HepG2 (cell line): Measurements from ENCODE around the gene SLC19A1. TPM values are rescaled to one million over a fixed set of nuclear protein-coding genes. Genes with fewer than 3 reads are reported as not detected.

ENCODE experiments used
- E2F1 ChIP-seq: sonication (generic); formaldehyde crosslinking; IDR thresholded peaks from 2 replicates; pipeline ENCODE4 v1.5.0; 2020; ENCODE audit warnings: missing genetic modification reagents
- HNRNPLL ChIP-seq: fragments of 200-400 bp; formaldehyde crosslinking; IDR thresholded peaks from 2 replicates; pipeline ENCODE4 v1.6.1; 2017; ENCODE audit warnings: mild to moderate bottlenecking, low read depth, low read length; ENCODE audit not compliant: poor library complexity, severe bottlenecking
- NCOA5 ChIP-seq: sonication (generic); formaldehyde crosslinking; IDR thresholded peaks from 2 replicates; pipeline ENCODE4 v1.4.0; 2020; ENCODE audit warnings: missing genetic modification reagents
- POLR2A ChIP-seq, 2 experiments: IDR thresholded peaks; 2 replicates each; pipeline ENCODE4 v1.6.1; 2011; ENCODE audit warnings: low read depth in 2 of 2, low read length in 2 of 2, mild to moderate bottlenecking in 1 of 2, moderate library complexity in 1 of 2; ENCODE audit not compliant: insufficient read depth in 1 of 2
- TEAD3 ChIP-seq: optimal IDR thresholded peaks from 2 replicates; pipeline ENCODE3; 2016; ENCODE audit warnings: borderline replicate concordance
- ZC3H13 ChIP-seq: sonication (generic); formaldehyde crosslinking; IDR thresholded peaks from 2 replicates; pipeline ENCODE4 v1.8.1; 2023; ENCODE audit warnings: mild to moderate bottlenecking, missing genetic modification reagents, moderate library complexity
- ZGPAT ChIP-seq: IDR thresholded peaks from 2 replicates; pipeline ENCODE4 v1.6.1; 2016; ENCODE audit warnings: mild to moderate bottlenecking
- ZNF350 ChIP-seq: sonication (generic); formaldehyde crosslinking; IDR thresholded peaks from 2 replicates; pipeline ENCODE4 v1.4.0; 2020; ENCODE audit warnings: mild to moderate bottlenecking, low read depth, missing genetic modification reagents, borderline replicate concordance
- ZNF431 ChIP-seq: sonication (generic); formaldehyde crosslinking; IDR thresholded peaks from 2 replicates; pipeline ENCODE4 v1.9.0; 2022; ENCODE audit warnings: missing genetic modification reagents, low read depth, mild to moderate bottlenecking, borderline replicate concordance
- ZNF432 ChIP-seq: sonication (generic); formaldehyde crosslinking; IDR thresholded peaks from 2 replicates; pipeline ENCODE4 v1.5.0; 2020; ENCODE audit warnings: missing genetic modification reagents, mild to moderate bottlenecking, borderline replicate concordance
- ZNF441 ChIP-seq: sonication (generic); formaldehyde crosslinking; IDR thresholded peaks from 2 replicates; pipeline ENCODE4 v1.7.0; 2021; ENCODE audit warnings: missing genetic modification reagents, borderline replicate concordance
- ZNF629 ChIP-seq: sonication (generic); formaldehyde crosslinking; conservative IDR thresholded peaks from 2 replicates; pipeline ENCODE4 v1.5.0; 2020; ENCODE audit warnings: missing genetic modification reagents
- polyA plus RNA-seq, 8 experiments: library from polyadenylated mRNA; depleted of rRNA in 3 of 8; stranded (reverse) in 7 of 8; unstranded in 1 of 8; fragments of >200 nt; fragmentation: Illumina TruSeq in 4 of 8; extraction: Trizol in 4 of 8; gene quantifications; 2 replicates each; pipeline versions ENCODE4 v1.2.1 to v1.2.3, GENCODE V29; 2011 to 2016; ENCODE audit warnings: low read depth in 4 of 8, missing spikeins in 1 of 8, mixed read lengths in 1 of 8; ENCODE audit not compliant: insufficient read depth in 1 of 8
- total RNA-seq, 5 experiments: library from RNA; depleted of rRNA; stranded (reverse); fragments of >200 nt; fragmentation: Illumina TruSeq; extraction: Trizol; gene quantifications; 2 replicates each; pipeline ENCODE4 v1.2.3, GENCODE V29; 2016; ENCODE audit warnings: low read depth in 1 of 5
- TF ChIP-seq, protein P1 (sequence below): sonication (generic); formaldehyde crosslinking; IDR thresholded peaks from 2 replicates; pipeline ENCODE4 v1.4.0; 2020; ENCODE audit warnings: mild to moderate bottlenecking, missing genetic modification reagents
- TF ChIP-seq, protein P2 (sequence below): sonication (generic); formaldehyde crosslinking; IDR thresholded peaks from 2 replicates; pipeline ENCODE4 v1.4.0; 2020; ENCODE audit warnings: mild to moderate bottlenecking, missing genetic modification reagents, borderline replicate concordance
- TF ChIP-seq, protein P3 (sequence below): sonication (generic); formaldehyde crosslinking; IDR thresholded peaks from 2 replicates; pipeline ENCODE4 v1.8.0; 2022; ENCODE audit warnings: missing genetic modification reagents, mild to moderate bottlenecking, inconsistent platforms, borderline replicate concordance

The SLC19A1 gene
- total and polyA plus RNA-seq, 2 of the 13 experiments (the other 11 are each of a cell fraction or from before 2014, with no cell fraction given), result 21.8 to 23.0 TPM

- TF ChIP-seq ZC3H13 (CRISPR knock-in tag) (peak; percentile 81), NCOA5 (no peak), ZNF350 (peak; percentile 98; the same call in 1 of the 2 replicates), E2F1 (CRISPR knock-in tag) (peak; percentile 64; the same call in 1 of the 2 replicates), ZNF441 (CRISPR knock-in tag) (peak; percentile 84), POLR2A (IDR thresholded peaks at IDR 0.05; ENCODE audit: insufficient read depth in 1 of 2, low read depth in 2 of 2, low read length in 2 of 2) (peak in 1 of 2 experiments; percentile 54; a peak in 2 of 4 replicates), ZNF431 (CRISPR knock-in tag) (no peak), TEAD3 (CRISPR knock-in tag) (peak; percentile 45), ZGPAT (peak; percentile 98), ZNF629 (CRISPR knock-in tag) (no peak; the same call in 1 of the 2 replicates), HNRNPLL (peak; percentile 21), ZNF432 (CRISPR knock-in tag) (no peak)
- TF ChIP-seq, protein P1, sequence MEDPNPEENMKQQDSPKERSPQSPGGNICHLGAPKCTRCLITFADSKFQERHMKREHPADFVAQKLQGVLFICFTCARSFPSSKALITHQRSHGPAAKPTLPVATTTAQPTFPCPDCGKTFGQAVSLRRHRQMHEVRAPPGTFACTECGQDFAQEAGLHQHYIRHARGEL, result no peak
- TF ChIP-seq, protein P2, sequence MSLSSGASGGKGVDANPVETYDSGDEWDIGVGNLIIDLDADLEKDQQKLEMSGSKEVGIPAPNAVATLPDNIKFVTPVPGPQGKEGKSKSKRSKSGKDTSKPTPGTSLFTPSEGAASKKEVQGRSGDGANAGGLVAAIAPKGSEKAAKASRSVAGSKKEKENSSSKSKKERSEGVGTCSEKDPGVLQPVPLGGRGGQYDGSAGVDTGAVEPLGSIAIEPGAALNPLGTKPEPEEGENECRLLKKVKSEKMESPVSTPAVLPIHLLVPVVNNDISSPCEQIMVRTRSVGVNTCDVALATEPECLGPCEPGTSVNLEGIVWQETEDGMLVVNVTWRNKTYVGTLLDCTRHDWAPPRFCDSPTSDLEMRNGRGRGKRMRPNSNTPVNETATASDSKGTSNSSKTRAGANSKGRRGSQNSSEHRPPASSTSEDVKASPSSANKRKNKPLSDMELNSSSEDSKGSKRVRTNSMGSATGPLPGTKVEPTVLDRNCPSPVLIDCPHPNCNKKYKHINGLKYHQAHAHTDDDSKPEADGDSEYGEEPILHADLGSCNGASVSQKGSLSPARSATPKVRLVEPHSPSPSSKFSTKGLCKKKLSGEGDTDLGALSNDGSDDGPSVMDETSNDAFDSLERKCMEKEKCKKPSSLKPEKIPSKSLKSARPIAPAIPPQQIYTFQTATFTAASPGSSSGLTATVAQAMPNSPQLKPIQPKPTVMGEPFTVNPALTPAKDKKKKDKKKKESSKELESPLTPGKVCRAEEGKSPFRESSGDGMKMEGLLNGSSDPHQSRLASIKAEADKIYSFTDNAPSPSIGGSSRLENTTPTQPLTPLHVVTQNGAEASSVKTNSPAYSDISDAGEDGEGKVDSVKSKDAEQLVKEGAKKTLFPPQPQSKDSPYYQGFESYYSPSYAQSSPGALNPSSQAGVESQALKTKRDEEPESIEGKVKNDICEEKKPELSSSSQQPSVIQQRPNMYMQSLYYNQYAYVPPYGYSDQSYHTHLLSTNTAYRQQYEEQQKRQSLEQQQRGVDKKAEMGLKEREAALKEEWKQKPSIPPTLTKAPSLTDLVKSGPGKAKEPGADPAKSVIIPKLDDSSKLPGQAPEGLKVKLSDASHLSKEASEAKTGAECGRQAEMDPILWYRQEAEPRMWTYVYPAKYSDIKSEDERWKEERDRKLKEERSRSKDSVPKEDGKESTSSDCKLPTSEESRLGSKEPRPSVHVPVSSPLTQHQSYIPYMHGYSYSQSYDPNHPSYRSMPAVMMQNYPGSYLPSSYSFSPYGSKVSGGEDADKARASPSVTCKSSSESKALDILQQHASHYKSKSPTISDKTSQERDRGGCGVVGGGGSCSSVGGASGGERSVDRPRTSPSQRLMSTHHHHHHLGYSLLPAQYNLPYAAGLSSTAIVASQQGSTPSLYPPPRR (CRISPR knock-in tag), result peak; percentile 96
- TF ChIP-seq, protein P3, sequence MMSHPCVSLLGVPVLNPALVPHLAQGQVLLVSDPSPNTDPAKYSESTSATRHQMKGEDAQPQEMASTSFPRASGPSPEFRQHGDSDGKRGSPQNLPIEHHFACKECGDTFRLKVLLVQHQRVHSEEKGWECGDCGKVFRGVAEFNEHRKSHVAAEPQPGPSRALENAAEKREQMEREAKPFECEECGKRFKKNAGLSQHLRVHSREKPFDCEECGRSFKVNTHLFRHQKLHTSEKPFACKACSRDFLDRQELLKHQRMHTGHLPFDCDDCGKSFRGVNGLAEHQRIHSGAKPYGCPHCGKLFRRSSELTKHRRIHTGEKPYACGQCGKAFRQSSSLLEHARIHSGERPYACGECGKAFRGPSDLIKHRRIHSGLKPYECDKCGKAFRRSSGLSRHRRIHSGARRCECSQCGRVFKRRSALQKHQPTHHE (CRISPR knock-in tag), result peak; percentile 69; the same call in 1 of the 2 replicates
Observed at GRCh38 chr21:45469273-45470086, 72.8 kb downstream of the SLC19A1 start (continued).
